B cell (primary cell): ENCODE results near the gene TMEM87B.

Experiments used
- CTCF ChIP-seq: fragments of 200-600 bp; IDR thresholded peaks from one replicate; pipeline ENCODE4 v1.8.0; 2022; ENCODE audit warnings: antibody characterized with exemption, mild to moderate bottlenecking
- EZH2 ChIP-seq: IDR thresholded peaks from 2 replicates; pipeline ENCODE4 v1.6.1; 2012; ENCODE audit warnings: borderline replicate concordance, low read depth, mild to moderate bottlenecking, moderate library complexity, low read length; ENCODE audit not compliant: insufficient read depth, poor library complexity, severe bottlenecking

DNA sequence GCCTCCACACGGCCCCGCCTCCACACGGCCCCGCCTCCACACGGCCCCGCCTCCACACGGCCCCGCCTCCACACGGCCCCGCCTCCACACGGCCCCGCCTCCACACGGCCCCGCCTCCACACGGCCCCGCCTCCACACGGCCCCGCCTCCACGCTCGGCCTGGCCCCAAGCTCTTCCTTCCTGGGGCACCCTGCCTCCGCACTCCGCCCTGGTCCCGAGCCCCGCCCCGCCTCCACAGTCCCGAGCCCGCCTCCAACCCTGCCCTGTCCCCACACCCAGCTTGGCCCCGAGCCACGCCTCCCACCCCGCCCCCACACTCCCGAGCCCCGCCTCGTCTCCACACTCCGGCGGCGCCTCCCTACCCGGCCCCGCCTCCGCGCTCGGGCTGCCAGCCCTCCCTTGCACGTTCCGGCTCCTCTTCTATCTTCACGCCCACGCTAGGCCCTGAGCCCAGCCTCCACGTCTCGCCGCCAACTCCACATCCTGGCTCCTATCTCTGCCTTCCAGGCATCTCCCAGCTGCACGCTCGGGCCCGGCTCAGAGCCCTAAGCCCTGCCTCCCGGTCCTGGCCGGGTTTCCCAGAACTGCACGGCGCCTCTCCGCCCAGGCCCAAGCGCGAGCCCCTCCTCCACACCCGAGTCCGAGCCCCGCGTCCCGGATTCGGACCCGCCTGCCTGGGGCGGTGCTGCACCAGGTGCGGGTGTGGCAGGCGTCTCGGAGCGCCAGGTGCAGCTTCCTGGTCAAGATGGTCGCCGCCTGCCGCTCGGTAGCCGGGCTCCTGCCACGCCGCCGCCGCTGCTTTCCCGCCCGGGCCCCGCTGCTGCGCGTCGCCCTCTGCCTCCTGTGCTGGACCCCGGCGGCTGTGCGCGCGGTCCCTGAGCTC is at the start of gene TMEM87B:
- TF ChIP-seq CTCF (no peak), EZH2 (no peak)
